ENCODE measurements around the gene ALOX15.
A peak's percentile ranks its signal among the peaks of the same experiment; 100 is the strongest.
"Not testable (repeated sequence)": the region's sequence is repeated elsewhere in the genome, so short reads cannot be mapped to it uniquely, and the experiment has no call there.

Gene ALOX15, protein sequence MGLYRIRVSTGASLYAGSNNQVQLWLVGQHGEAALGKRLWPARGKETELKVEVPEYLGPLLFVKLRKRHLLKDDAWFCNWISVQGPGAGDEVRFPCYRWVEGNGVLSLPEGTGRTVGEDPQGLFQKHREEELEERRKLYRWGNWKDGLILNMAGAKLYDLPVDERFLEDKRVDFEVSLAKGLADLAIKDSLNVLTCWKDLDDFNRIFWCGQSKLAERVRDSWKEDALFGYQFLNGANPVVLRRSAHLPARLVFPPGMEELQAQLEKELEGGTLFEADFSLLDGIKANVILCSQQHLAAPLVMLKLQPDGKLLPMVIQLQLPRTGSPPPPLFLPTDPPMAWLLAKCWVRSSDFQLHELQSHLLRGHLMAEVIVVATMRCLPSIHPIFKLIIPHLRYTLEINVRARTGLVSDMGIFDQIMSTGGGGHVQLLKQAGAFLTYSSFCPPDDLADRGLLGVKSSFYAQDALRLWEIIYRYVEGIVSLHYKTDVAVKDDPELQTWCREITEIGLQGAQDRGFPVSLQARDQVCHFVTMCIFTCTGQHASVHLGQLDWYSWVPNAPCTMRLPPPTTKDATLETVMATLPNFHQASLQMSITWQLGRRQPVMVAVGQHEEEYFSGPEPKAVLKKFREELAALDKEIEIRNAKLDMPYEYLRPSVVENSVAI

GRCh38 chr17:4641297-4642195 lies at the start of gene ALOX15:
Gene ALOX15 (minus strand): TSS chr17:4641678. CDS start chr17:4641651, 27 bp downstream.
- H3K27me3 Mint-ChIP-seq = peaks cover 78% of the 10 kb centered on the region
- ATAC-seq = no peak
- H3K27ac Mint-ChIP-seq = no peak within 1 kb of the TSS

GRCh38 chr17:4690745-4691144 lies 49.3 kb upstream of the ALOX15 start:
- ATAC-seq (peak; percentile 24), DNase-seq (no peak)
- Mint-ChIP-seq H3K4me1 (peaks cover 26% of the 10 kb centered on the region), H3K27me3 (no peaks in the 10 kb centered on the region), H3K9me3 (no peaks in the 10 kb centered on the region), H3K4me3 (no peak overlapping the region), H3K27ac (no peak overlapping the region), H3K36me3 (ENCODE audit: low read depth) (peaks cover 61% of the 10 kb centered on the region)

More at GRCh38 chr17:4641297-4642195, at the start of gene ALOX15:
- H3K4me1 Mint-ChIP-seq = peaks cover 15% of the 10 kb centered on the region
- H3K4me3 Mint-ChIP-seq = no peak within 1 kb of the TSS
- no peaks in the 10 kb centered on the region for H3K36me3 Mint-ChIP-seq (ENCODE audit: low read depth)
- no peak for DNase-seq
- no peaks in the 10 kb centered on the region for H3K9me3 Mint-ChIP-seq

GRCh38 chr17:4689872-4690271 lies 48.4 kb upstream of the ALOX15 start:
- H3K27ac Mint-ChIP-seq, H3K4me3 Mint-ChIP-seq, H3K27me3 Mint-ChIP-seq, H3K9me3 Mint-ChIP-seq, DNase-seq, ATAC-seq: not testable (repeated sequence)
- H3K4me1 Mint-ChIP-seq = peaks cover 21% of the 10 kb centered on the region
- peaks cover 63% of the 10 kb centered on the region for H3K36me3 Mint-ChIP-seq (ENCODE audit: low read depth)

GRCh38 chr17:4683739-4684138 lies 42.3 kb upstream of the ALOX15 start:
- not testable (repeated sequence) for ATAC-seq

DNA sequence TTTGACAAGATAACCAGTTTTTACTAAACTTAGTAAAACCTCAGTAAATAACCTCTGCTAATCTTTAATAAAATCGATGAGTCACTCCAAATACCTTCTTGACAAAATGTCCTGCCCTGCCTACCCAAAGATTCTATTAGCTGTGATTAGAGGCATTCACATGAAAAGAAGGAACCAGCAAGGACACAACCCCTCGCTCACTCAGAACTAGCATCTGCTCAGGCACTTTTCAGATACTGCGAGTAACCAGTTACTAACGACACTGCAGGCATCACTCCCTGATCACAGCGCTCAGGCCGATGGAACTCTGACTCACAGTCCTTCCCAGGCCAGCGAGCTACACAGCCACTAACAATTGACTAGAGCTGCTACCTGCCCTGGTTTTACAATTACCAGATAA lies 38.2 kb upstream of the ALOX15 start:
- H3K27me3 Mint-ChIP-seq = no peaks in the 10 kb centered on the region
- H3K4me1 Mint-ChIP-seq = peaks cover 21% of the 10 kb centered on the region
- H3K4me3 Mint-ChIP-seq = no peak overlapping the region
- ATAC-seq = no peak
- no peaks in the 10 kb centered on the region for H3K9me3 Mint-ChIP-seq
- DNase-seq = no peak
- H3K36me3 Mint-ChIP-seq (ENCODE audit: low read depth) = peaks cover 59% of the 10 kb centered on the region
- H3K27ac Mint-ChIP-seq = no peak overlapping the region

More at GRCh38 chr17:4683739-4684138, 42.3 kb upstream of the ALOX15 start:
- peaks cover 16% of the 10 kb centered on the region for H3K4me1 Mint-ChIP-seq
- H3K4me3 Mint-ChIP-seq, H3K27me3 Mint-ChIP-seq, H3K27ac Mint-ChIP-seq, H3K9me3 Mint-ChIP-seq, DNase-seq: not testable (repeated sequence)
- H3K36me3 Mint-ChIP-seq (ENCODE audit: low read depth) = peaks cover 63% of the 10 kb centered on the region

DNA sequence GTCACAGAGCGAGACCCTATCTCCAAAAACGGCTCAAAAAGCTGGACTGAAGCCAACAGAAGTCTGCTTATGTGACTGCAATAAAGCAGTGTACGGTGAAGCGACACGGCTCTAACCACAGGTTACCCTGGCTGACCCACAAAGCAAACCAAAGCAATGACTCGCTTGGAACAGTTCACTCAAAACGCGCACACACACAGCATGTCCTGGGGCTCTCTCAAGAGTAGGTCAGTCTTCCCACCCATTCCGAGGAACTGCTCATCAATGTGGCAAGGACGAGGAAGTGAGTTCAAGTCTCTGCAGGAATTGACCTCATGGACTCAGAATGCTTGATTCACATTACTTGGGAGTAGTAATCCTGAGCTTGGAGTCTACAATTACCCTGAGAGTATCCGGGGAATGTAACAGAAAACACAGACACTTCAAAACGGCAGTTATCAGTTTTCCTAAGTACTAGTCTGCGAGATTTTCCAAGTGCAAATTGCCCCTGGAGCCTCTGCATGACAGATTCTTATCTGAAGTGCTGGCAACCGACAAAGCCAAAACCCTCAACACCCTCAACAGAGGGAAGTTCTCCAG lies 37.1 kb upstream of the ALOX15 start:
- H3K4me3 Mint-ChIP-seq = no peak overlapping the region
- peaks cover 21% of the 10 kb centered on the region for H3K4me1 Mint-ChIP-seq
- DNase-seq = peak; percentile 52
- no peaks in the 10 kb centered on the region for H3K9me3 Mint-ChIP-seq
- no peaks in the 10 kb centered on the region for H3K27me3 Mint-ChIP-seq
- peaks cover 55% of the 10 kb centered on the region for H3K36me3 Mint-ChIP-seq (ENCODE audit: low read depth)
- peak overlapping the region; percentile 71 for H3K27ac Mint-ChIP-seq
- ATAC-seq = peak; percentile 87

DNA sequence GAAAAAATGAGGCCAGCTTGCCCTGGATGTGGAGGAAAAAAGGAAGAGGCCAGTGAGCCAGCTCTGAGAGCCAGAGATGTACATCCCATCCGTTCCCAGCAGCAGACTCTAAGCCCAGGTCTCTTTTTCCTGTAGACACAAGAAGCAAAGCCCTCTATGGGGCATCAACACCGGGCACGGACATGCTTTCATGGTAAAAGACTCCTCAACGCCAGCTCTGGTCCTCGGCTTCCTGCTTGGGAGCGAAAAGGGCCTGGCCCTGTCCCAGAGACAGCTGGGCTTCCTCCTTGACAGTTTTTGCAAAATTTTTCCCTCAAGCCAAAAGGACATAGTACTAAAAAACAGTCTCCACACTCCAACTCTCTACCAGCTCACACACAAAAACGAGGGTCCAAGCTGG lies 35.3 kb upstream of the ALOX15 start:
- H3K27ac Mint-ChIP-seq = no peak overlapping the region
- H3K9me3 Mint-ChIP-seq = no peaks in the 10 kb centered on the region
- H3K4me3 Mint-ChIP-seq = no peak overlapping the region
- H3K27me3 Mint-ChIP-seq = no peaks in the 10 kb centered on the region
- DNase-seq (no peak), ATAC-seq (no peak)
- peaks cover 21% of the 10 kb centered on the region for H3K4me1 Mint-ChIP-seq
- peaks cover 50% of the 10 kb centered on the region for H3K36me3 Mint-ChIP-seq (ENCODE audit: low read depth)

- DNase-seq (no peak), ATAC-seq (no peak)
- H3K36me3 Mint-ChIP-seq (ENCODE audit: low read depth) = peaks cover 53% of the 10 kb centered on the region
- H3K4me1 Mint-ChIP-seq = peaks cover 21% of the 10 kb centered on the region
- H3K27me3 Mint-ChIP-seq = no peaks in the 10 kb centered on the region
- H3K27ac Mint-ChIP-seq = no peak overlapping the region
- H3K9me3 Mint-ChIP-seq = no peaks in the 10 kb centered on the region
- H3K4me3 Mint-ChIP-seq = no peak overlapping the region
These were observed 34.3 kb upstream of the ALOX15 start for GRCh38 chr17:4675791-4676190.

GRCh38 chr17:4674685-4674998 lies 33.2 kb upstream of the ALOX15 start:
- Mint-ChIP-seq H3K4me1 (peaks cover 17% of the 10 kb centered on the region), H3K27me3 (no peaks in the 10 kb centered on the region), H3K9me3 (no peaks in the 10 kb centered on the region), H3K27ac (no peak overlapping the region), H3K36me3 (ENCODE audit: low read depth) (peaks cover 49% of the 10 kb centered on the region), H3K4me3 (no peak overlapping the region)
- ATAC-seq (no peak), DNase-seq (no peak)

GRCh38 chr17:4673986-4674684 lies 32.7 kb upstream of the ALOX15 start:
- peaks cover 12% of the 10 kb centered on the region for H3K4me1 Mint-ChIP-seq

DNA sequence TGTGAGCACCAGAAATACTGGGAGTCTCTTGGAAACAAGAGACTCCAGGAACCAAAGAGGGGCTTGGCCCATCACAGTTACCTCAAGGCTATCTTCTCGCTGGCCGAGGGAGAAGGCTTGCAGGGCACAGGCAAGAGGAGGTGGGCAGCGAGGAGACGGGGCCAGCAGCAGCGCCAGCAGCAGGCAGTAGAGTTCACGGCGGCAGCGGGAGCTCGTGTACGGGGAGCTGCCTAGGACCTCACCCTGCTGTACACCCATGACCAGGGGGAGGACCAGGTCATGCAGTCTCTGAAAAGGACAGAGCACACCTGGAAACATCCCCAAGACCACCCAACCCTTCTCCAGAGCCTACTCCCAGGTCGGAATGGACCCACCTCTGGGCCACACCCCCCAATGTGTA lies 31.7 kb upstream of the ALOX15 start:
- no peak for DNase-seq
- Mint-ChIP-seq H3K36me3 (ENCODE audit: low read depth) (peaks cover 39% of the 10 kb centered on the region), H3K27me3 (no peaks in the 10 kb centered on the region), H3K4me1 (peaks cover 2% of the 10 kb centered on the region), H3K27ac (no peak overlapping the region), H3K9me3 (no peaks in the 10 kb centered on the region), H3K4me3 (no peak overlapping the region)
- ATAC-seq = no peak

More at GRCh38 chr17:4673986-4674684, 32.7 kb upstream of the ALOX15 start:
- Mint-ChIP-seq H3K27me3 (no peaks in the 10 kb centered on the region), H3K27ac (no peak overlapping the region), H3K36me3 (ENCODE audit: low read depth) (peaks cover 48% of the 10 kb centered on the region), H3K9me3 (no peaks in the 10 kb centered on the region), H3K4me3 (no peak overlapping the region)
- ATAC-seq = no peak
- DNase-seq = no peak

DNA sequence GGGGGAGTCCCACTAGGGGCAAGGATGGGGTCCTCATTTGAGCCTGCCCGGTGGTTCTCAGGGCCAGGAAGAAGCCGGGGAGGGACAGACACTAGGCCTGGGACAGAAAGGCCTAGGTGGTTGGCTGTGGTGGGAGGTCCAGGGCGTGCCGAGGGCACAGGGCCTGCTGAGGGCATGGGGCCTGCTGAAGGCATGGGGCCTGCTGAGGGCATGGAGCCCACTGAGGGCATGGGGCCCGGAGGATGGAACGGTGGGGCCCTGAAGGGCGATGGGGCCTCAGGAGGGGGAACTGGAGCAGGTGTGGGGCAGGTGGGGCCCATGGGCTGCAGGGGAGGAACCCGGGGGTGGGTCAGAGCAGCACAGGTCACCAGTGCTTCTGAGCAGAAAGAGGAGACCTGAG lies 31.3 kb upstream of the ALOX15 start:
- H3K4me3 Mint-ChIP-seq = no peak overlapping the region
- no peak for DNase-seq
- no peaks in the 10 kb centered on the region for H3K4me1 Mint-ChIP-seq
- no peak for ATAC-seq
- peaks cover 38% of the 10 kb centered on the region for H3K36me3 Mint-ChIP-seq (ENCODE audit: low read depth)
- no peak overlapping the region for H3K27ac Mint-ChIP-seq
- no peaks in the 10 kb centered on the region for H3K9me3 Mint-ChIP-seq
- H3K27me3 Mint-ChIP-seq = no peaks in the 10 kb centered on the region

DNA sequence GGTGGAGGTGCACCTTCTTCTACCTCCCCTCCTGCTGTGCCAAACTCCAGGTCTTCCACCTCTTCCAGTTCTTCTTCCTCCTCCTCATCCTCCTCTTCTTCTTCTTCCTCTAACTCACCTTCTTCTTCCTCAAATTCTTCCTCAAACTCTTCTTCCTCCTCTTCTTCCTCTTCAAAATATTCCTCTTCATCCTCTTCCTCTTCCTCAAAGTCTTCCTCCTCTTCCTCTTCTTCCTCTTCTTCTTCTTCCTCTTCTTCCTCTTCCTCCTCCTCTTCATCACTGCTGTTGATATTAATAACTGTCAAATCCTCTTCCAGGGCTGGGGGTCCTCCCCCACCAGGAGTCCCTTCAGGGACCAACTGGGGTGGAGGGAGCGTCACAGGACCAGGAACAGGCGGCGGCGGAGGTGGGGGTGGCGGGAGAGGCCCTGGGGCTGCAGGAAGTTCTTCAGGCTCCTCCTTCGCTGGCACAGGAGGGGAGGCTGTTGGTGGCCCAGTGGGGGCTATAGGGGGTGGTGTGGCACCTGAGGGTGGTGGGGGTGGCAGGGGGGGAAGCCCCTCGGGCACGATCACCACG lies 30.7 kb upstream of the ALOX15 start:
- no peak overlapping the region for H3K4me3 Mint-ChIP-seq
- H3K36me3 Mint-ChIP-seq (ENCODE audit: low read depth) = peaks cover 35% of the 10 kb centered on the region

More for the DNA sequence above, 30.7 kb upstream of the ALOX15 start:
- no peaks in the 10 kb centered on the region for H3K9me3 Mint-ChIP-seq
- ATAC-seq = no peak
- no peaks in the 10 kb centered on the region for H3K4me1 Mint-ChIP-seq
- no peaks in the 10 kb centered on the region for H3K27me3 Mint-ChIP-seq
- H3K27ac Mint-ChIP-seq = peak overlapping the region; percentile 38
- no peak for DNase-seq
